Cardiac muscle cell (in vitro differentiated cells and primary cell): ENCODE measurements around the gene RSRP1. TPM values are rescaled to one million over a fixed set of nuclear protein-coding genes. Genes with fewer than 3 reads are reported as not detected.

Source experiments
- DNase-seq, 2 donors: peaks; one replicate each; pipeline versions ENCODE4 v3.0.0 to v3.0.0-alpha.2; 2010 to 2017; ENCODE audit warnings: low read depth in 1 of 2, low spot score in 1 of 2
- H3K27ac ChIP-seq: fragments of 200-600 bp; sonication (generic); 2 replicates; pipeline ENCODE4 v1.5.1; 2016
- H3K27me3 ChIP-seq: fragments of 200-600 bp; sonication (generic); 2 replicates; pipeline ENCODE4 v1.6.0; 2016; ENCODE audit warnings: control low read depth
- H3K36me3 ChIP-seq: fragments of 200-600 bp; sonication (generic); 2 replicates; pipeline ENCODE4 v1.5.1; 2016; ENCODE audit warnings: control low read depth
- H3K4me1 ChIP-seq: fragments of 200-600 bp; sonication (generic); 2 replicates; pipeline ENCODE4 v1.8.1; 2017; ENCODE audit warnings: low read depth, mild to moderate bottlenecking, mixed run types
- H3K4me3 ChIP-seq: fragments of 200-600 bp; sonication (generic); 2 replicates; pipeline ENCODE4 v1.5.1; 2016; ENCODE audit warnings: mild to moderate bottlenecking
- H3K9me3 ChIP-seq: fragments of 200-600 bp; sonication (generic); 2 replicates; pipeline ENCODE4 v1.5.1; 2017; ENCODE audit warnings: low read depth, mild to moderate bottlenecking, control low read depth
- CTCF ChIP-seq: IDR thresholded peaks from 2 replicates; pipeline ENCODE4 v1.5.1; 2012; ENCODE audit warnings: low read depth, mild to moderate bottlenecking, low read length
- polyA plus RNA-seq: library from polyadenylated mRNA; unstranded; fragments of >200 nt; fragmentation: Nextera tagmentation; extraction: Ambion mirVana; gene quantifications from 2 replicates; pipeline ENCODE4 v1.2.1, GENCODE V29; 2016
- total RNA-seq: library from RNA; depleted of rRNA; stranded (reverse); fragments of >200 nt; gene quantifications from 2 replicates; pipeline ENCODE4 v1.2.3, GENCODE V29; 2016

The RSRP1 gene
- total and polyA plus RNA-seq, 2 experiments from 2014 or later: 223 to 231 TPM

- DNase-seq: peak in 1 of 2 donors; percentile 19
- Histone ChIP-seq H3K36me3 (no peaks in the 10 kb centered on the region), H3K27me3 (no peaks in the 10 kb centered on the region), H3K27ac (no peak overlapping the region), H3K9me3 (no peaks in the 10 kb centered on the region), H3K4me1 (peaks cover 10% of the 10 kb centered on the region), H3K4me3 (no peak overlapping the region)
- no peak for TF ChIP-seq CTCF
Observed at GRCh38 chr1:25197982-25198662, 49.1 kb downstream of the RSRP1 start.

DNA sequence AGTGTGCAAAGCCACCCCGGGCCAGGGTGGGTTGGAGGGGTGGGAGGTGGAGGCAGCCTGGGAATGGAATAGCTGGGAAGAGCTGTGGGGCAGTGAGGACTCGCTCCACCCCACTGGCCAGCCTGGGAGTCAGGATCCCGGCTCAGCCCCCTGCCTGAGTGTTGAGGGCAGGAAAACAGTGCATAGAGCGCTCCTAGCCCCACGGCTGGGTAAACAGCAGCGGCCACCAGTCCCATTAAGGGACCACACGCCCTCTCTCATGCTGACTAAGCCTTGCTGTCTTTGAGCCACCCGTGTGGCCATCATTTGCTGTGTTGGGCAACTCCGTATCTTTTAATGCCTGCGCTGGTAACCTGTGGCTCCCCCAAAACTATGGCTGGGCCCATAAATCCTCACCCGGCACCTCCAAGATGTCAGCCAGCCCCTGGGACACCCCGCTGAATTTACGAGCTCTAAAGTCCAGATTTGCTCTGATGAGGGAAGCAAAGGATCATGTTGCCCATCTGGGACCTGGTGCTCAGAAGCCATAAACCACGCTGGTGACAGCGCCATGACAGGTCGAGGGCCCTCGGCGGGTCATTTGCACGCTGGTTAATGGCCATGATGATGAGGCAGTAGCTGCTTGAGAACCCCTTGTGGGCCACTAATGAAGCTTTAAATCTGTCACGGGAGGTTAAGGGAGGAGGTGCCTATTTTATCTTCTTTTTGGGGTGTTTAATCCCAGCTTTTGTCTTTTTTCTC, 49.8 kb downstream of the RSRP1 start:
- Histone ChIP-seq H3K36me3 (no peaks in the 10 kb centered on the region), H3K4me1 (peaks cover 10% of the 10 kb centered on the region), H3K27me3 (no peaks in the 10 kb centered on the region), H3K4me3 (no peak overlapping the region), H3K27ac (no peak overlapping the region), H3K9me3 (no peaks in the 10 kb centered on the region)
- TF ChIP-seq CTCF: no peak
- DNase-seq: no peak

- Histone ChIP-seq H3K4me1 (peaks cover 10% of the 10 kb centered on the region), H3K27ac (no peak overlapping the region), H3K27me3 (no peaks in the 10 kb centered on the region), H3K36me3 (no peaks in the 10 kb centered on the region), H3K9me3 (no peaks in the 10 kb centered on the region), H3K4me3 (no peak overlapping the region)
- DNase-seq: no peak
- TF ChIP-seq CTCF: no peak
Observed at GRCh38 chr1:25196830-25197229, 50.4 kb downstream of the RSRP1 start.

DNA sequence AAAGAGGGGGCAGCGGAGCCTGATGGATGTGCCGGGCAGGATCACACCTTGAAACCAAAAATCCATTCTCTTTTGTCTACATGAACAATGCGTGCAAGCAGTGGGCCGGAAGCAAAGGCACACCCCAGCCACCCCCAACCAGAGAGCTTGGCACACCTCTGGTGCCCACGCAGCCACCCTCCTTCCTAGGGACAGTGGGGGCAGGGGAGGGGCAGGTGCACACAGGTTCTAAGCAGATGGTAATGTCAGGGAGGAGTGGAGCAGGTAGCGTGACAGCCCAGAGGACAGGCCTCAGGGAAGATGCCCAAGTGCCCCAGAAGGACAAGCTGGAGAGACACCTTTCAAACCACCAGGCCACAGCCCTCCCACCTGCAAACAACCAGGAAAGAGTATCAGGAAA, 51.4 kb downstream of the RSRP1 start:
- H3K4me1 ChIP-seq: peaks cover 10% of the 10 kb centered on the region
- H3K27ac ChIP-seq: no peak overlapping the region
- H3K9me3 ChIP-seq: no peaks in the 10 kb centered on the region
- no peaks in the 10 kb centered on the region for H3K27me3 ChIP-seq
- no peak for TF ChIP-seq CTCF
- H3K4me3 ChIP-seq: no peak overlapping the region
- DNase-seq: no peak
- no peaks in the 10 kb centered on the region for H3K36me3 ChIP-seq

- no peaks in the 10 kb centered on the region for H3K27me3 ChIP-seq
- no peaks in the 10 kb centered on the region for H3K36me3 ChIP-seq
- H3K4me3 ChIP-seq: no peak overlapping the region
- H3K9me3 ChIP-seq: no peaks in the 10 kb centered on the region
- peaks cover 2% of the 10 kb centered on the region for H3K4me1 ChIP-seq
- no peak for TF ChIP-seq CTCF
- H3K27ac ChIP-seq: no peak overlapping the region
- no peak for DNase-seq
Observed at GRCh38 chr1:25194572-25195020, 52.7 kb downstream of the RSRP1 start.
